BE2C (cell line): Measurements from ENCODE around the gene KIFC1.

ENCODE experiments used
- DNase-seq: peaks from one replicate; pipeline ENCODE4 v3.0.0-alpha.2; 2020
- H3K27me3 ChIP-seq: fragments of 250-450 bp; sonication (Bioruptor Pico); 2 replicates; pipeline ENCODE4 v1.5.1; 2020; ENCODE audit warnings: mild to moderate bottlenecking
- H3K36me3 ChIP-seq: fragments of 250-450 bp; sonication (Bioruptor Pico); 2 replicates; pipeline ENCODE4 v1.5.1; 2020; ENCODE audit warnings: mild to moderate bottlenecking
- H3K4me1 ChIP-seq: fragments of 250-450 bp; sonication (Bioruptor Pico); 2 replicates; pipeline ENCODE4 v1.5.1; 2020
- H3K4me3 ChIP-seq: 2 replicates; pipeline ENCODE4 v1.5.1; 2011; ENCODE audit warnings: low read depth, low read length
- H3K9me3 ChIP-seq: fragments of 250-450 bp; sonication (Bioruptor Pico); 2 replicates; pipeline ENCODE4 v1.5.1; 2020
- TF ChIP-seq, protein P1 (sequence below): IDR thresholded peaks from 2 replicates; pipeline ENCODE4 v1.5.1; 2012; ENCODE audit warnings: mild to moderate bottlenecking, low read depth, low read length

KIFC1 gene

DNA sequence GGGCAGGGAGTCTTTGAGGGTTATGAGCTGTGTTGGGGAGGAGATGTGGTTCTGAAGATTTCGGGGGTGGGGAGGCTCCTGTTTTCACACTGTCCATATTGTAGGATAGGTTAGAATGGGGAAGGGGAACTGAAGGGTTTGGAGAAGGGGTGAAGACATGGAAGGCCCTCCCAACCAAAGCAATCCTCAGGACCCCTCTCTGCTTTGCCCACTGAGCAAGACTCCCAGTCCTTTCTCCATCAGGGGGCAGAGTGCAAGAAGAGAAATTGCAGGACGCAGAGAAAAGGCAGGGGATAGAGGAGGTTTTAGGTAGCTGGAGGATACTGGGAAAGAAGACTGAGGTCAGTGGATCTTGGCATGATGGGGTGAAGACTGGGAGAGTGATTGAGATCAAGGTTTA is 32.2 kb downstream of the KIFC1 start:
- Histone ChIP-seq H3K36me3 (no peaks in the 10 kb centered on the region), H3K27me3 (no peaks in the 10 kb centered on the region), H3K4me1 (peaks cover 4% of the 10 kb centered on the region), H3K9me3 (no peaks in the 10 kb centered on the region), H3K4me3 (no peak overlapping the region)
- TF ChIP-seq, protein P1, sequence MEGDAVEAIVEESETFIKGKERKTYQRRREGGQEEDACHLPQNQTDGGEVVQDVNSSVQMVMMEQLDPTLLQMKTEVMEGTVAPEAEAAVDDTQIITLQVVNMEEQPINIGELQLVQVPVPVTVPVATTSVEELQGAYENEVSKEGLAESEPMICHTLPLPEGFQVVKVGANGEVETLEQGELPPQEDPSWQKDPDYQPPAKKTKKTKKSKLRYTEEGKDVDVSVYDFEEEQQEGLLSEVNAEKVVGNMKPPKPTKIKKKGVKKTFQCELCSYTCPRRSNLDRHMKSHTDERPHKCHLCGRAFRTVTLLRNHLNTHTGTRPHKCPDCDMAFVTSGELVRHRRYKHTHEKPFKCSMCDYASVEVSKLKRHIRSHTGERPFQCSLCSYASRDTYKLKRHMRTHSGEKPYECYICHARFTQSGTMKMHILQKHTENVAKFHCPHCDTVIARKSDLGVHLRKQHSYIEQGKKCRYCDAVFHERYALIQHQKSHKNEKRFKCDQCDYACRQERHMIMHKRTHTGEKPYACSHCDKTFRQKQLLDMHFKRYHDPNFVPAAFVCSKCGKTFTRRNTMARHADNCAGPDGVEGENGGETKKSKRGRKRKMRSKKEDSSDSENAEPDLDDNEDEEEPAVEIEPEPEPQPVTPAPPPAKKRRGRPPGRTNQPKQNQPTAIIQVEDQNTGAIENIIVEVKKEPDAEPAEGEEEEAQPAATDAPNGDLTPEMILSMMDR = no peak
- DNase-seq = no peak

DNA sequence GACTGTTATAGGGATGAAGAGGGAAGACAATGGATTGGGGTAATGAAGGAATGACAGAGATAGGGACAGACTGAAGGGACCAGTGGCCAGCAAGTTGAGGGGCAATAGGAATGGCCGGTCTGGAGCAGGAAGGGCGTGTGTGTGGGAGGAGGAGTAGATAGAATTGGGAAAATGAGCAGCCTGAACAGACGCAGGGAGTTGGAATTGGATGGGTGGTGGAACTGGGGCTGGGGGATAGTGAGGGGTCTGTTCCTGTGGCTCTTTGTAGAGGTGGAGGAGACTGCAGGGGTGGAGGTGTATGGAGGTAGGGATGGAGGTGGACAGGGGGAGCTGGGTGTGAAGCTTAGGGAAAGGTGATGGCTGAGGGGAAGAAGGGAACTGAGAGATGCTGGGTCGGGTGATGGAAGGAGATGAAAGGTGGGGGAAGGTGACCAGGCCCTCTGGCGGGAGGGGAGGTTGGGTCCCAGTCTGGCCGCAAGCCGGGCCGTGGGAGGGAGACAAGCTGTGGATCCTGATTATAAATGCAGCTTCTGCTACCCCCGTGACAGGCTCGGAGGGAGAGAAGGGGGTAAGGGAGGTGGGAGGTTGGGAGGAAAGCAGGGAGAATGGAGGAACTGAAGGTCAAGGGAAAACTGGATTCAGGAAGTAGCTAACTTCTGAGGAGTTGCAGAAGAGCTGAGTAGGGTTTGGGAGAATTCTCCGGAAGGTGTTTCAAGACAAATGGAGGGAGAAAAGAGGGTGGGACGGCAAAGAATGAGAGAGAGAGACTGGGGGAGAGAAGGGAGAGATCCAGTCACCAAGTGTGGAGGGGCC is 33.4 kb downstream of the KIFC1 start:
- Histone ChIP-seq H3K4me3 (peak overlapping the region; percentile 60), H3K36me3 (no peaks in the 10 kb centered on the region), H3K4me1 (no peaks in the 10 kb centered on the region), H3K27me3 (no peaks in the 10 kb centered on the region), H3K9me3 (no peaks in the 10 kb centered on the region)
- DNase-seq = no peak
- TF ChIP-seq, protein P1 = no peak

DNA sequence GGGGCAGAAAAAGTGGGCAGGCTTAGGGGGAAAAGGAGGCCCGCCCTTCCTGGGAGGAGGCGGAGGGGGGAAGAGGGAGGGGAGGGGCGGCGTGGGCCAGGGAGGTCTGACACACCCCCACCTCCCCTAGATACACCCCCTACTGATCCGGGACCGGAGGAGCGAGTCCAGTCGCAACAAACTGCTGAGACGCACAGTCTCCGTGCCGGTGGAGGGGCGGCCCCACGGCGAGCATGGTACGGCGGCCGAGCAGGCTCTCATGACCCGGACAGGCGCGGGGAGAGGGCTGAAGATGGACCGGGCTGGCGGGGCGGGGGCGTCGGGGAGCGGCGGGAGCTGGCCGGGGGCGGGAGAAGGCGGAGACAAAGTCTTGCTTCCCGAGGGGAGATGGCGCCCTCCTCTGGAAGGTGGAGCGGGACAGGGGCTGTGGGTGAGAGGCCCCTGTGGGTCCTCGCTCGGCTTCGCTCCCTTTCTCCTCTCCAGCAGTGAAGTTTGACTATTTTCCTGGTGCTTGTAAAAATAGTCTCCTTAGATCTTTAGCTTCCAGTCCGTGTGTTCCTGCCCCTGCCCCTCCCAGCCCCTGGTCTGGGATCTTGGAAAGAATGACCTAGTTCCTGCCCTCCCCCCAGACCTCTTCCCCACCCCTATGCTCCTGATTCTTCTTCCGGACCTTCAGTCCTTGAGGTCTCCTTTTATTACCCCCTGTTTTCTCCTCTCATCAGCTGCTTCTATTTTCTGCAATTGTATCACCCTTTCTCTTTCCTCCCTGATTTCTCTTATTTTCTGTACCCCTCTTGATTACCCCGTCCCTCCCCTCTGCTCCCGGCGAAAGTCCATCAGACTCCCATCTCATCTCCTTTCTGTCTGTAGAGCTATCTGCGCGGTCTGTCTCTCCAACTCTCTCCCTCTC is 34.3 kb downstream of the KIFC1 start:
- Histone ChIP-seq H3K36me3 (no peaks in the 10 kb centered on the region), H3K4me3 (peak overlapping the region; percentile 60), H3K9me3 (no peaks in the 10 kb centered on the region), H3K27me3 (no peaks in the 10 kb centered on the region), H3K4me1 (peaks cover 4% of the 10 kb centered on the region; the same call in 1 of the 2 replicates)
- peak; percentile 95 for DNase-seq
- TF ChIP-seq, protein P1 = peak; percentile 69

DNA sequence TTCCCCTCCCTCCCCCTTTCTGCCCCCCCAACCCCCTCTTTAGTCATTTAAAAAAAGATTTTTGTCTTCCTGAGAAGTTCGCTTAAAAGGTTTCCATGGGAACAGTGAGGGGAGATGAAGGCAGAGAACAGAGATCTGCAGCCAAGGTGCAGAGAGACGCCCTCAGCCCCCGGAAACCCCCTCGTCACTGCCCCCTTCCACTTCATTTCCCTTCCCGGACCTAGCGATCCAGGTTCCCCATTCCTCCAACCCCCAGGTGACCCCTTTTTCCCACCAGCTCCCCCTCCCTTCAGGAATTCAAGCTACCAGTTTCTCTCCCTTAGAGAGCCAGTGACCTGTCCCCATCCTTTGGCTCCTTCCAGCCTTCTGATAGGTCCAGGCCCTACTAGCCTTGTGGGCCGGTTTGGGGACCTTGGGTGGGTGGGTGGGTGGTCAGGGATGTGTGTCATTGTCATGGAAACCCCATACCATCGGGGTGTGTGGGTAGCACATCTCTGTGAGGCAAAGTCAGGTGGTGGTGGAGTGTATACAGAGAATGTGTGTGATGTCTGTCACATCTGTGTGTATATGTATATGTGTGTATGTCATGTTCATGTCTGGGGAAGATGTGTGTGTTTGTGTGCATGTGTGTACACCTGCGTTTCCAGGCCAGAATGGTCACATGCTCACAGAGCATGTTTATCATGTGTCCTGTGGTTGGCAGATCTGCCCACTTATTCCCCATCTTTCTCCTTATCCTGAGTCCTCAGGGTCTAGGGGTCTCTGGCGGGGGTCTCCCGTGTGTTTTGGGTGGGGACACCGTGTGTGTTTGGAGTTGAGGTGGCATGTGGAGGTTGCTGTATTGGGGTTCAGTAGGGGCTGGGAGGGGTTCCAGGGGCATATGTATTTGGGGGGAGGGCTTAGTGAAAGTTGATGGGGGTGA is 35.2 kb downstream of the KIFC1 start:
- Histone ChIP-seq H3K9me3 (no peaks in the 10 kb centered on the region), H3K27me3 (no peaks in the 10 kb centered on the region), H3K4me1 (peaks cover 6% of the 10 kb centered on the region; the same call in 1 of the 2 replicates), H3K4me3 (peak overlapping the region; percentile 61), H3K36me3 (no peaks in the 10 kb centered on the region)
- DNase-seq = no peak
- TF ChIP-seq, protein P1 = no peak

DNA sequence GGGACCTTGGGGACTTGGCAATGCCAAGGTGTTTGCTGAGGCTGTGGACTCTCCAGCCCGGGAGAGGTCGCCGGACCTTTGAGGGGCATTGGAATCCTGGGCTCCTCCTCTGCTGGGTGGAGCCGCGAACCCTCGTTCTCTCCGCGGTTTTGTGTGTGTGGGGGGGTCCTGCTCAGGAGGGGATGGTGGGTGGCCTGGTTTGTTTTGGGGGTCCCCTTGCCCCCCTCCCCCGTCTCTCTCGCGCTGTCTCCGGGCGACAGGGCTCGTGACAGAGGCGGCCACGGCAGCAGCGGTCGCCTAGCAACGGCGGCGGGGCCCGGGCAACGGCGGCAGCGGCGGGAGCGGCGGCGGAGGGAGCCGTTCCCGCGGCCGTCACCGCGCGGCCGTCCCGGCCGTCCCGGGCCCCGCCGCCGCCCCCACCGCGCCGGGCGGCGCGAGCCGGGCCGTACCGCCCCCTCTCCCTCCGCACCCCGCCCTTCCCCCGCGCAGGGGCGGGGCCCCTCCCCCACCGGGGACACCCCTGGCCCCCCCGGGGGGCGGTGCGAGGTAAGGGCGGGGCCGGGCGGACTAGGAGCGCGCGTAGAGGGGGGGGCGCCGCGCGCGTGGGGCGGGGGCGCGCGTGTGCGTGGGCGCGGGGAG is 36.1 kb downstream of the KIFC1 start:
- no peaks in the 10 kb centered on the region for H3K9me3 ChIP-seq
- no peaks in the 10 kb centered on the region for H3K36me3 ChIP-seq
- DNase-seq = peak; percentile 66
- TF ChIP-seq, protein P1 = no peak
- H3K27me3 ChIP-seq = no peaks in the 10 kb centered on the region
- H3K4me1 ChIP-seq = peaks cover 6% of the 10 kb centered on the region; the same call in 1 of the 2 replicates
- peak overlapping the region; percentile 61 for H3K4me3 ChIP-seq
